GM12878 (cell line): ENCODE data around the gene CETN2.

ENCODE experiments used
- ELK1 ChIP-seq: IDR thresholded peaks from 2 replicates; pipeline ENCODE4 v1.6.1; 2012; ENCODE audit warnings: low read depth, low read length, improper control_type of control experiment
- JUND ChIP-seq: IDR thresholded peaks from 2 replicates; pipeline ENCODE4 v1.6.1; 2012; ENCODE audit warnings: low read depth, mild to moderate bottlenecking, low read length, improper control_type of control experiment, moderate library complexity
- MEF2A ChIP-seq: IDR thresholded peaks from 2 replicates; pipeline ENCODE4 v1.6.1; 2011; ENCODE audit warnings: low read depth, mild to moderate bottlenecking, low read length, moderate library complexity; ENCODE audit not compliant: insufficient read depth
- NFYB ChIP-seq: IDR thresholded peaks from 2 replicates; pipeline ENCODE4 v1.6.1; 2011; ENCODE audit warnings: low read depth, mild to moderate bottlenecking, low read length, improper control_type of control experiment, moderate library complexity; ENCODE audit not compliant: insufficient read depth
- POLR2AphosphoS2 ChIP-seq: IDR thresholded peaks from 2 replicates; pipeline ENCODE4 v1.6.1; 2011; ENCODE audit warnings: low read depth, mild to moderate bottlenecking, low read length, improper control_type of control experiment, moderate library complexity
- RAD51 ChIP-seq: fragments of 450-650 bp; IDR thresholded peaks from 2 replicates; pipeline ENCODE4 v1.6.1; 2016; ENCODE audit warnings: moderate library complexity, mild to moderate bottlenecking, inconsistent platforms
- SRF ChIP-seq, 2 experiments: IDR thresholded peaks; 2 replicates each; pipeline ENCODE4 v1.6.1; 2011; ENCODE audit warnings: low read depth in 2 of 2, low read length in 2 of 2, mild to moderate bottlenecking in 1 of 2, moderate library complexity in 1 of 2
- TF ChIP-seq, protein P1 (sequence below), 3 experiments: IDR thresholded peaks in 2 of 3; conservative IDR thresholded peaks in 1 of 3; 2 replicates each; pipeline ENCODE4 v1.5.1; 2011; ENCODE audit warnings: low read depth in 3 of 3, low read length in 3 of 3, mild to moderate bottlenecking in 3 of 3, control low read depth in 2 of 3, moderate library complexity in 2 of 3, inconsistent platforms in 1 of 3, mixed read lengths in 1 of 3; ENCODE audit not compliant: control insufficient read depth in 2 of 3, insufficient read depth in 1 of 3; ENCODE audit errors: extremely low read depth in 1 of 3

DNA sequence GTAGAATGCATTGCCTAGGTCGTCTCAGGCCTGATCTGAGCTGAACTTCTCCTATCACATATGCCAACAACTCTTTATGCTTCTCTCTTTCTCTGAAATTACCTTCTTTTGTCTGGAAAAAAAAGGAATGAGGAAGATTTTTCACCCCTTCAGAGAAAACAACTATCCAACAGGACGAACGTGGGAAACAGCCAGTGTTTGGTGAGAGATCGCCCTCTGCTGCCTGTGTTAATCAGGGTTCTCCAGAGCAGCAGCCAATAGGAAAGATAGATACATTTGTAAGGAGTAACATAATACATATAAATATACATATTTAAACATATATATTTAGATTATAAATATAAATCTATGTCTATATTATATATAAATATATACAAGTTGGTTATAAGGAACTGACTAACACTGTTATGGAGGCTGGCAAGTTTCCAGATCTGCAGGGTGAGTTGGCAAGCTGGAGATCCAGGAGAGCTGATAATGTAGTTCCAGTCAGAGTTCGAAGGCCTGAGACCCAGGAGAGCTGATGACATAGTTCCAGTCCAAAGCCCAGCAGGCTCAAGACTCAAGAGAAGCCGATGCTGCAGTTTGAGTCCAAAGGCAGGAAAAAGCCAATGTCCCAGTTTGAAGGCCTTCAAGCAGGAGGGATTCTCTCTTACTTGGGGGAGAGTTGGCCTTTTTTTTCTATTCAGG, 13.3 kb downstream of the CETN2 start:
- no peak for TF ChIP-seq SRF (IDR thresholded peaks at IDR 0.05; ENCODE audit: low read depth in 2 of 2, low read length in 2 of 2)
- TF ChIP-seq POLR2AphosphoS2 = no peak
- TF ChIP-seq, protein P1, sequence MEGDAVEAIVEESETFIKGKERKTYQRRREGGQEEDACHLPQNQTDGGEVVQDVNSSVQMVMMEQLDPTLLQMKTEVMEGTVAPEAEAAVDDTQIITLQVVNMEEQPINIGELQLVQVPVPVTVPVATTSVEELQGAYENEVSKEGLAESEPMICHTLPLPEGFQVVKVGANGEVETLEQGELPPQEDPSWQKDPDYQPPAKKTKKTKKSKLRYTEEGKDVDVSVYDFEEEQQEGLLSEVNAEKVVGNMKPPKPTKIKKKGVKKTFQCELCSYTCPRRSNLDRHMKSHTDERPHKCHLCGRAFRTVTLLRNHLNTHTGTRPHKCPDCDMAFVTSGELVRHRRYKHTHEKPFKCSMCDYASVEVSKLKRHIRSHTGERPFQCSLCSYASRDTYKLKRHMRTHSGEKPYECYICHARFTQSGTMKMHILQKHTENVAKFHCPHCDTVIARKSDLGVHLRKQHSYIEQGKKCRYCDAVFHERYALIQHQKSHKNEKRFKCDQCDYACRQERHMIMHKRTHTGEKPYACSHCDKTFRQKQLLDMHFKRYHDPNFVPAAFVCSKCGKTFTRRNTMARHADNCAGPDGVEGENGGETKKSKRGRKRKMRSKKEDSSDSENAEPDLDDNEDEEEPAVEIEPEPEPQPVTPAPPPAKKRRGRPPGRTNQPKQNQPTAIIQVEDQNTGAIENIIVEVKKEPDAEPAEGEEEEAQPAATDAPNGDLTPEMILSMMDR (IDR thresholded peaks at IDR 0.05 in 2 of 3, conservative IDR thresholded peaks at IDR 0.05 in 1 of 3; ENCODE audit: control insufficient read depth in 2 of 3, extremely low read depth in 1 of 3, insufficient read depth in 1 of 3, low read depth in 3 of 3, low read length in 3 of 3) = peak; percentile 27 to 54 (median 35); a peak in 4 of 6 replicates
- no peak for TF ChIP-seq NFYB
- no peak for TF ChIP-seq ELK1
- TF ChIP-seq JUND = no peak
- TF ChIP-seq MEF2A = no peak
- TF ChIP-seq RAD51 = no peak
